ENCODE results near the gene TNRC6A.

The TNRC6A gene

DNA sequence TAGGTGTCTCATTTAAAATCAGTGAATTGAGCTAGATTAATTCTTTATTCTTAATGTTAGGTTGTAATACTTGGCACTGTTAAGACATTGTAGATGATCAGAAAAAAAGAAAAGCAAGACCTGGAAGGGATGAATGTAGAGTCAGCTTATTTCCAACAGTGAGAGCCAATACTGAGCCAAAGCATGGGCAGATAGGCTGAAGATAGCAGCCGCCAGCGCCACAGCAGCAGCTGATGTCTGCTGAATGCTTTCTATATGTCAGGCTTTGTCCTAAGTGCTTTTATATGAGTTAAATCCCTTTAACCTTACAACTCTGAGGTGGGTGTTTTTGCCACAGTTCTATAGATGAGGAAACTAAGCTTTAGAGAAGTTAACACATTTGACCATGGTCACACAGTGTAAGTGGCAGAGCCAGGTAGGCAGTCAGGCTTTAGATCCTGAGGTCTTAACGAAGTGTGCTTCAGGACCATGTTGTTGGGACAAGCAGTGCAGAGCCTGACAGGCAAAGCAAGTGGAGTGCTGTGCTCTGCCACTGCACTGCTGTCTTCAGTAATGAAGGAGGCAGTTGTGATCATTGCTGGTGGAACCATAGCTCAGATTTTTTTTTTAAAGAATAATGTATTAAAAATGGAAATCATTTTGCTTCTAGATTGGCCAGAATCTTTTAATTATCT is 25.9 kb downstream of the TNRC6A start:
- DNase-seq (ENCODE audit: extremely low read depth in 1 of 2, low read depth in 1 of 2), result no peak

DNA sequence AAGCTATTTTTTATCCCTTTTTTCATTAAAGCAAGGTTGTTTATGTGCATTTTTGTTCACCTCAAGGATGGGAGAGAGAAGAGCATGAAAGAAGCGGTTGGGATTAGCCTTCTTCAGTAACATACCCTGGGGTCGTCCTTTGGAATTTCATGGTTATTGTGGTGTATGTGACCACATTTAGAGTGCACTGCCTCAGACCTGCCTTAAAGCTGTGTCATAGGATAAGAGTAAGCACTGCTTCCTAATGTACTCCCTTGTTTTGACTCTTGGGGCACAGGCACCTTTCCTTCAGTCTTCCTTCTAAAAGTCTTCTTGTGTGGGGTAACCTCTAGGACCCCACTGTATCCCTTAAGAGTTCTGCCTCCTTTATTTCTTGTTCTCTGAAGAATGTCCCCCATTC is 28.9 kb downstream of the TNRC6A start:
- no peak for DNase-seq (ENCODE audit: extremely low read depth in 1 of 2, low read depth in 1 of 2)

DNA sequence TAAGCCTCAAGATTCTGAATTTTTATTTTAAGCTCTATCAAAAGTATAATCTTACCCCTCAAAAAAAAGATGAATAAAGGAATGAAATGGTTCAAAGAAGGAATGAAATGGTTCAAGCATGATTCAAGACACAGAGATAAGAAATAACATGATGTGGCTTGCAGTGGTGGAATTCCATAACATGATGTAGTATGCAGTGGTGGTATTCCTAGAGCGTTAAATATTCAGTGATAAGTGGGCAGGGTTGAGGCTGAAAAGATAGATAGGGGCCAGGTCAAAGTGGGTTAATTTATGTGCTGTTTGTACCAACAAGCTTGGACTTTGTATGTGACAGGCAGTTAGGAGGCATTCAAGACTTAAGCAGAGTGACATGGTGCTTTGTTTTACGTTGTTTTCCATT is 29.6 kb downstream of the TNRC6A start:
- no peak for DNase-seq (ENCODE audit: extremely low read depth in 1 of 2, low read depth in 1 of 2)

- no peak for DNase-seq (ENCODE audit: extremely low read depth in 1 of 2, low read depth in 1 of 2)
Observed at GRCh38 chr16:24761526-24761925, 32.1 kb downstream of the TNRC6A start.

DNA sequence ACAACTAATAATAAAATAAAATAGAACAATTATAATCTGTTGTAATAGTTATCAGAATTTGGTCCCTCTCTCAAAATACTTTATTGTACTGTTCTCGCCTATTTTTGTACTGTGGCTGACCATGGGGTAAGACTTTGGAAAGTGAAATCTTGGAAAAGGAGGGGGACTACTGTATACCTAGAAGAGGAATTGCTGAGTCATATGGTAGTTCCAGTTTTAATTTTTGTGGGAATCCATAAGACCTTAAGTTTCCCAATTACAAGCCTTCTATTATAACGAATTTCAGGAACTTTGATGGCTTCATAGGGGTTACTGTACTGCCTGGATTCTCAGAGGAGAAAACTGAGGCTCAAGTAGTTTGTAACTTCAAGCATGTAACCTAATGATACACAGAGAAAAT is 35.5 kb downstream of the TNRC6A start:
- DNase-seq (ENCODE audit: extremely low read depth in 1 of 2, low read depth in 1 of 2), result no peak

- DNase-seq (ENCODE audit: extremely low read depth in 1 of 2, low read depth in 1 of 2), result no peak
Observed at GRCh38 chr16:24766057-24766456, 36.6 kb downstream of the TNRC6A start.

GRCh38 chr16:24769806-24770205 is 40.4 kb downstream of the TNRC6A start:
- DNase-seq (ENCODE audit: extremely low read depth in 1 of 2, low read depth in 1 of 2), result no peak

GRCh38 chr16:24771132-24771778 is 41.8 kb downstream of the TNRC6A start:
- DNase-seq (ENCODE audit: extremely low read depth in 1 of 2, low read depth in 1 of 2), result no peak

DNA sequence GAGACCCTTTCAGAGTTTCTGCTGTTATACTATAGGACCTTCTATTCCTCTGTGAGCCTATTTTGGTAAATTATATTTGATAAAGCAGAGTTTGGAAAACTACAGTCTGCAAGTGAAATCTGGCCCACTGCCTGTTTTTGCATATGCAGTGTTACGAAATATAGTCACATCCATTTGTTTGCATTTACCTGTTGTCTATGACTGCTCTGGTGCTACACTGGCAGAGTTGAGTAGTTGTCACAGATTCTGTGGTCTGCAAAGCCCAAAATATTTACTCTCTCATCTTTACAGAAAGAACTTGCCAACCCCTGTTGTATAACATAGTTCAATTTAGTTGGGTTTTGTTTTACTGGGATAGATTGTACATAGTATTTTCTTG is 42.3 kb downstream of the TNRC6A start:
- DNase-seq (ENCODE audit: extremely low read depth in 1 of 2, low read depth in 1 of 2), result no peak

DNA sequence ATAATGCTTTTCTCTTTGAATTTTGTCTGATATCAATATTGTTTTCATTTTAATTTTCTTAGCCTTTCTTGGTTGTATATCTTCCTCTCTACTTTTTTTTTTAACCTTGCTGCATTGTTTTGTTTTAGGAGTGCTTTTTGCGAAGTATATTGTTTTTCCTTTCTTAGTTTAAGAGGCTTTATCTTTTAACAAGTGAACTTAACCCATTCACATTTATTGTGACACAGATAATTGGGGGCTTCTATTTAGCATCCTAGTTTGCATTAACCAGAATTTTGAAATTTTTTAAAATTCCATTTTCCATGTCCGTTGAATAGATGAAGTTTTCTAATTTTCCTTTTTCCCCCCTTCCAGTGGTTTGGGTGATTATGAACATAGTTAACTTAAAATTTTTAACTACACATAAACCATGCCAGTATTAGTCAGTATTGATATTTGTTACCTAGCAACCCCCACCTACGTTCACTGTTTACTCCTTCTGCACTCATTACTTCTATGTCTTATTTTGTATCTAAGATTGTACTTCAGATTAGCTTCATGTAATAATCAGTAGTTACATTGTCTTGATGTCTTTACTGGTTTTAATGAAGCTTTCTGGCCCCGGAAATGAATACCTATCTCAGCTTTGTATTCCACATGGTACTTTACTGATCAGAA is 44.4 kb downstream of the TNRC6A start:
- DNase-seq (ENCODE audit: extremely low read depth in 1 of 2, low read depth in 1 of 2), result no peak

DNA sequence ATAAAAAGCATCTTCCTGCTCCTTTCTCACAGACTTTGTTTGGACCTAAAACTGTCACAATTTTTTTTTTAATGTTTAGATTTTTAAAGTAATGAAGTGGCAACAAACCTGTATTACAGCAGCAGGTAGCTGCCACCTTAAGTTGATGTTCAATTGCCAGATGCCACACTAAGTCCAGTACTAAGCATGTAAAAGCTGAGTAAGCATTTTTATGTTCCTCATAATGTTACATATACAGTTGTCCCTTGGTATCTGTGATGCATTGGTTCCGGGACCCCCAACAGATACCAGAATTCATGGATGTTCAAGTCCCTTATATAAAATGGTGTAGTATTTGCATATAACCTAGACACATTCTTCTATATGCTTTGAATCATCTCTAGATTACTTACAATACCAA is 45.1 kb downstream of the TNRC6A start:
- DNase-seq (ENCODE audit: extremely low read depth in 1 of 2, low read depth in 1 of 2), result no peak

GRCh38 chr16:24775455-24775854 is 46.0 kb downstream of the TNRC6A start:
- no peak for DNase-seq (ENCODE audit: extremely low read depth in 1 of 2, low read depth in 1 of 2)

- DNase-seq (ENCODE audit: extremely low read depth in 1 of 2, low read depth in 1 of 2), result no peak
Observed at GRCh38 chr16:24776501-24777220, 47.2 kb downstream of the TNRC6A start.

DNA sequence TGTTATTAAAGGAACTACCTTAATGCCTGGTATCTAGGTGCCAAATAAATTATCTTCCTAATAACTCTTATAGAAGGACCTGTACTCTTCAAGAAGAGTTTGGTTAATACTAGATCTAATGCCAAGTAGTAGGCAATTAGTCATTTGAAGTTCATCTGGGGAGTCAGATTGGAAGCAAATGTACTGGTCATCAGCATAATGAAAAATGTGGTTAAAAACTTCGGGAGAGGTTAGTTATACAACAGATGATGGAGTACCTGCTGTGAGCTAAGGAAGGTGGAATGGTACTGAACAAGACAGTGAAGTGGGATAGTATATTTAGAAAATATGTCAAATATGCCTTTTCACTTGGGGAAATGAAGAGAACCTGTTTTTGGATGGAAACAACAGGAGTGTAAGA is 49.2 kb downstream of the TNRC6A start:
- DNase-seq (ENCODE audit: extremely low read depth in 1 of 2, low read depth in 1 of 2), result no peak

- no peak for DNase-seq (ENCODE audit: extremely low read depth in 1 of 2, low read depth in 1 of 2)
Observed at GRCh38 chr16:24781256-24781655, 51.8 kb downstream of the TNRC6A start.

DNA sequence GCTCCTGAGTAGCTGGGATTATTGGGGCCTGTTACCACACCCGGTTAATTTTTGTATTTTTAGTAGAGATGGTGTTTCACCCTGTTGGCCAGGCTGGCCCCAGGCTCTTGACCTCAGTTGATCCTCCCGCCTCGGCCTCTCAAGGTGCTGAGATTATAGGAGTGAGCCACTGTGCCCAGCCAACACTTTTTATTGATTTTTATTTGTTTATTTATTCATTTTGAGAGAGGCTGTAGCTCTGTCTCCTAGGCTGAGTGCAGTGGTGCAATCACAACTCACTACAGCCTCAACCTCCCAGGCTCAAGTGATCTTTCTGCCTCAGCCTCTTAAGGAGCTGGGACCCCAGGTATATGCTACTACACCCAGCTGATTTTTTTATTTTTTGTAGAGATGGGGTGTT is 54.7 kb downstream of the TNRC6A start:
- DNase-seq (ENCODE audit: extremely low read depth in 1 of 2, low read depth in 1 of 2), result no peak

GRCh38 chr16:24789881-24790280 is 60.4 kb downstream of the TNRC6A start:
- DNase-seq (ENCODE audit: extremely low read depth in 1 of 2, low read depth in 1 of 2), result no peak

- no peak for DNase-seq (ENCODE audit: extremely low read depth in 1 of 2, low read depth in 1 of 2)
Observed at GRCh38 chr16:24800586-24800985, 71.1 kb downstream of the TNRC6A start.

- no peak for DNase-seq (ENCODE audit: extremely low read depth in 1 of 2, low read depth in 1 of 2)
Observed at GRCh38 chr16:24801761-24802302, 72.4 kb downstream of the TNRC6A start.

DNA sequence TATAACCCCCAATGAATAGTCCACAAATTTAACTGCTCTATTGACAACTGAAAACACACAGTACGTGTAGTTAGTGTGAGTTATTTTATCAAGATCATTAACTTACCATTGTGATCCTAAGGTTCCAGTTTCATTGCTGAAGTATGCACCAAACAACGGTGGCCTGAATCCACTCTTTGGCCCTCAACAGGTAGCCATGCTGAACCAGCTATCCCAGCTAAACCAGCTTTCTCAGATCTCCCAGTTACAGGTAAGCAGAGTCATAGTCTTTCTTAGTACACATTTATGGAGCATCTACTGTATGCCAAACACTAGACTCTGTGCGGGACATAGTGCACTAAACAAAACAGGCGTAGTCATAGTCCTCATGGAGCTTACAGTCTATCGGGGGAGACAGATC is 76.0 kb downstream of the TNRC6A start:
- DNase-seq (ENCODE audit: extremely low read depth in 1 of 2, low read depth in 1 of 2), result no peak

DNA sequence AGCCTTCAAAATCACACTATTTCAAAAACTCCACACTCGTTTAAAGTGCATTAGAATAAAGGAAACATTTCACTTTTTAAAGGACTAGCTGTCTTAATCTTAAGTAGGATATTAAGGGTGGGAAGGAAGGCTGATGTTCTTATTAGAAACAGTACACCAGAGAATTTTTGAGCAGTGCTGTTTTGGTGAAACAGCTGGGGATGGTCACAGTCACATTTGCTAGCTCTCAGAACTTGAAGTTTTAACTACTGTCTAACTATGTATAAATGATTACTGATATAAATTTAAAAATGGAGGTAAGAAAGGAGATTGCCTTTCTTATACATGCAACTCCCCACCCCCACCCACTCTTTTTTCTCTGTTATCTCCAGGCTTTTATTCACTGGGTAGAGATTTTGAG is 77.8 kb downstream of the TNRC6A start:
- no peak for DNase-seq (ENCODE audit: extremely low read depth in 1 of 2, low read depth in 1 of 2)

All from activated CD8-positive, alpha-beta memory T cell treated with anti-CD3 and anti-CD28 coated beads for 1 hour (primary cell).